GM23338 (cell line): Measurements from ENCODE around the gene FNDC1. TPM values are rescaled to one million over a fixed set of nuclear protein-coding genes. Genes with fewer than 3 reads are reported as not detected.

ENCODE experiments used
- ATAC-seq: fragments of 200-7000 bp; cut with Tn5 transposase; 3 replicates; pipeline ENCODE4 v1.9.1; 2020
- DNase-seq: peaks from one replicate; pipeline ENCODE4 v3.0.0-alpha.2; 2015; ENCODE audit warnings: low spot score
- H2AFZ ChIP-seq: fragments of 200-600 bp; sonication (generic); 2 replicates; pipeline ENCODE4 v1.8.0; 2016; ENCODE audit warnings: antibody characterized with exemption, mild to moderate bottlenecking, moderate library complexity
- H3F3A ChIP-seq: fragments of 200-600 bp; sonication (generic); replicated peaks from 2 replicates; pipeline ENCODE4 v1.8.0; 2017; ENCODE audit warnings: antibody characterized with exemption, mixed run types, low read depth
- H3K27ac ChIP-seq: fragments of 200-600 bp; sonication (generic); 2 replicates; pipeline ENCODE4 v1.6.1; 2016; ENCODE audit warnings: low read depth
- H3K27me3 ChIP-seq: fragments of 200-600 bp; sonication (generic); 2 replicates; pipeline ENCODE4 v1.8.0; 2016; ENCODE audit warnings: mild to moderate bottlenecking, mixed run types, moderate library complexity; ENCODE audit not compliant: insufficient read depth
- H3K36me3 ChIP-seq: fragments of 200-600 bp; sonication (generic); 2 replicates; pipeline ENCODE4 v1.8.0; 2016; ENCODE audit warnings: mild to moderate bottlenecking; ENCODE audit not compliant: insufficient read depth
- H3K4me1 ChIP-seq: fragments of 200-600 bp; sonication (generic); 2 replicates; pipeline ENCODE4 v1.8.0; 2016; ENCODE audit warnings: mild to moderate bottlenecking, moderate library complexity; ENCODE audit not compliant: insufficient read depth
- H3K4me2 ChIP-seq: fragments of 200-600 bp; sonication (generic); 2 replicates; pipeline ENCODE4 v1.7.1; 2017; ENCODE audit warnings: mixed run types
- H3K4me3 ChIP-seq: fragments of 200-600 bp; sonication (generic); 2 replicates; pipeline ENCODE4 v1.6.1; 2016; ENCODE audit warnings: mixed run types
- H3K79me2 ChIP-seq: fragments of 200-600 bp; sonication (generic); replicated peaks from 2 replicates; pipeline ENCODE4 v1.8.0; 2017; ENCODE audit warnings: mild to moderate bottlenecking; ENCODE audit not compliant: insufficient read depth
- H3K9me2 ChIP-seq: fragments of 200-600 bp; sonication (generic); 2 replicates; pipeline ENCODE4 v1.8.0; 2017; ENCODE audit not compliant: insufficient read depth
- H4K20me1 ChIP-seq: fragments of 200-600 bp; sonication (generic); replicated peaks from 2 replicates; pipeline ENCODE4 v1.8.0; 2017; ENCODE audit warnings: mild to moderate bottlenecking; ENCODE audit not compliant: insufficient read depth
- H3K27ac Mint-ChIP-seq: 2 replicates; pipeline ENCODE4 v1.8.0; 2020; ENCODE audit warnings: inconsistent platforms, mild to moderate bottlenecking, moderate library complexity, mixed read lengths
- H3K27me3 Mint-ChIP-seq: 3 replicates; pipeline ENCODE4 v1.8.0; 2022; ENCODE audit warnings: low read depth, mild to moderate bottlenecking, moderate library complexity, mixed read lengths, inconsistent platforms; ENCODE audit not compliant: insufficient read depth, poor library complexity
- H3K36me3 Mint-ChIP-seq: 3 replicates; pipeline ENCODE4 v1.8.0; 2021; ENCODE audit warnings: low read depth, mild to moderate bottlenecking, inconsistent platforms, moderate library complexity, mixed read lengths
- H3K4me1 Mint-ChIP-seq: 3 replicates; pipeline ENCODE4 v1.8.0; 2020; ENCODE audit warnings: mild to moderate bottlenecking, inconsistent platforms, mixed read lengths
- H3K4me3 Mint-ChIP-seq: 3 replicates; pipeline ENCODE4 v1.8.0; 2021; ENCODE audit warnings: moderate library complexity, mild to moderate bottlenecking, inconsistent platforms, mixed read lengths
- H3K9me3 Mint-ChIP-seq: 3 replicates; pipeline ENCODE4 v1.8.0; 2020; ENCODE audit warnings: moderate library complexity, mild to moderate bottlenecking, inconsistent platforms, mixed read lengths
- CREB1 ChIP-seq: fragments of 250-450 bp; sonication (Bioruptor Pico); IDR thresholded peaks from 2 replicates; pipeline ENCODE4 v1.5.0; 2020; ENCODE audit warnings: low read depth, mild to moderate bottlenecking, moderate library complexity
- EZH2 ChIP-seq: fragments of 200-600 bp; sonication (generic); IDR thresholded peaks from one replicate; pipeline ENCODE4 v1.8.0; 2017; ENCODE audit warnings: antibody characterized with exemption, mild to moderate bottlenecking, low read depth; ENCODE audit not compliant: unreplicated experiment
- EZH2phosphoT487 ChIP-seq: fragments of 200-600 bp; sonication (generic); IDR thresholded peaks from one replicate; pipeline ENCODE4 v1.8.1; 2018; ENCODE audit warnings: antibody characterized with exemption; ENCODE audit not compliant: unreplicated experiment
- STAT1 ChIP-seq: IDR thresholded peaks from one replicate; pipeline ENCODE4 v1.6.1; 2016; ENCODE audit warnings: antibody characterized with exemption; ENCODE audit not compliant: unreplicated experiment
- polyA plus RNA-seq: library from polyadenylated mRNA; unstranded; fragments of >200 nt; fragmentation: Nextera tagmentation; extraction: Ambion mirVana; gene quantifications from 2 replicates; pipeline ENCODE4 v1.2.1, GENCODE V29; 2016
- total RNA-seq: library from RNA; depleted of rRNA; stranded (reverse); fragments of >200 nt; shearing (Covaris generic); gene quantifications from 2 replicates; pipeline ENCODE4 v1.2.3, GENCODE V29; 2014
- TF ChIP-seq, protein P1 (sequence below): fragments of 250-450 bp; sonication (Bioruptor Pico); IDR thresholded peaks from 2 replicates; pipeline ENCODE4 v1.5.0; 2020; ENCODE audit warnings: mild to moderate bottlenecking, moderate library complexity
- TF ChIP-seq, protein P2 (sequence below), 2 experiments: fragments of 200-600 bp in 1 of 2; sonication (generic) in 1 of 2; conservative IDR thresholded peaks; 2 replicates each; pipeline versions ENCODE4 v1.5.1 to v1.6.1; 2016 to 2017; ENCODE audit warnings: antibody characterized with exemption in 2 of 2, low read depth in 2 of 2, mild to moderate bottlenecking in 2 of 2, moderate library complexity in 1 of 2

The FNDC1 gene
- total and polyA plus RNA-seq, 2 experiments from 2014 or later, result 0.38 to 0.57 TPM

- Mint-ChIP-seq H3K4me3 (no peak overlapping the region), H3K9me3 (no peaks in the 10 kb centered on the region), H3K36me3 (no peaks in the 10 kb centered on the region), H3K27ac (no peak overlapping the region), H3K27me3 (peaks cover 8% of the 10 kb centered on the region), H3K4me1 (0 out of 3 replicates have a peak, but pooled peaks cover 2% of the 10 kb centered on the region)
- H3K9me2 ChIP-seq, result no peaks in the 10 kb centered on the region
- H3K27me3 ChIP-seq, result no peaks in the 10 kb centered on the region
- DNase-seq, result no peak
- ATAC-seq, result no peak
- H3K36me3 ChIP-seq, result no peaks in the 10 kb centered on the region
- no peaks in the 10 kb centered on the region for H3K4me1 ChIP-seq
- no peaks in the 10 kb centered on the region for H3K79me2 ChIP-seq
- H3K27ac ChIP-seq, result no peak overlapping the region
- no peak overlapping the region for H3K4me3 ChIP-seq
- H4K20me1 ChIP-seq, result no peaks in the 10 kb centered on the region
- H3F3A ChIP-seq, result no peaks in the 10 kb centered on the region
- H3K4me2 ChIP-seq, result no peak overlapping the region
- TF ChIP-seq, protein P1, sequence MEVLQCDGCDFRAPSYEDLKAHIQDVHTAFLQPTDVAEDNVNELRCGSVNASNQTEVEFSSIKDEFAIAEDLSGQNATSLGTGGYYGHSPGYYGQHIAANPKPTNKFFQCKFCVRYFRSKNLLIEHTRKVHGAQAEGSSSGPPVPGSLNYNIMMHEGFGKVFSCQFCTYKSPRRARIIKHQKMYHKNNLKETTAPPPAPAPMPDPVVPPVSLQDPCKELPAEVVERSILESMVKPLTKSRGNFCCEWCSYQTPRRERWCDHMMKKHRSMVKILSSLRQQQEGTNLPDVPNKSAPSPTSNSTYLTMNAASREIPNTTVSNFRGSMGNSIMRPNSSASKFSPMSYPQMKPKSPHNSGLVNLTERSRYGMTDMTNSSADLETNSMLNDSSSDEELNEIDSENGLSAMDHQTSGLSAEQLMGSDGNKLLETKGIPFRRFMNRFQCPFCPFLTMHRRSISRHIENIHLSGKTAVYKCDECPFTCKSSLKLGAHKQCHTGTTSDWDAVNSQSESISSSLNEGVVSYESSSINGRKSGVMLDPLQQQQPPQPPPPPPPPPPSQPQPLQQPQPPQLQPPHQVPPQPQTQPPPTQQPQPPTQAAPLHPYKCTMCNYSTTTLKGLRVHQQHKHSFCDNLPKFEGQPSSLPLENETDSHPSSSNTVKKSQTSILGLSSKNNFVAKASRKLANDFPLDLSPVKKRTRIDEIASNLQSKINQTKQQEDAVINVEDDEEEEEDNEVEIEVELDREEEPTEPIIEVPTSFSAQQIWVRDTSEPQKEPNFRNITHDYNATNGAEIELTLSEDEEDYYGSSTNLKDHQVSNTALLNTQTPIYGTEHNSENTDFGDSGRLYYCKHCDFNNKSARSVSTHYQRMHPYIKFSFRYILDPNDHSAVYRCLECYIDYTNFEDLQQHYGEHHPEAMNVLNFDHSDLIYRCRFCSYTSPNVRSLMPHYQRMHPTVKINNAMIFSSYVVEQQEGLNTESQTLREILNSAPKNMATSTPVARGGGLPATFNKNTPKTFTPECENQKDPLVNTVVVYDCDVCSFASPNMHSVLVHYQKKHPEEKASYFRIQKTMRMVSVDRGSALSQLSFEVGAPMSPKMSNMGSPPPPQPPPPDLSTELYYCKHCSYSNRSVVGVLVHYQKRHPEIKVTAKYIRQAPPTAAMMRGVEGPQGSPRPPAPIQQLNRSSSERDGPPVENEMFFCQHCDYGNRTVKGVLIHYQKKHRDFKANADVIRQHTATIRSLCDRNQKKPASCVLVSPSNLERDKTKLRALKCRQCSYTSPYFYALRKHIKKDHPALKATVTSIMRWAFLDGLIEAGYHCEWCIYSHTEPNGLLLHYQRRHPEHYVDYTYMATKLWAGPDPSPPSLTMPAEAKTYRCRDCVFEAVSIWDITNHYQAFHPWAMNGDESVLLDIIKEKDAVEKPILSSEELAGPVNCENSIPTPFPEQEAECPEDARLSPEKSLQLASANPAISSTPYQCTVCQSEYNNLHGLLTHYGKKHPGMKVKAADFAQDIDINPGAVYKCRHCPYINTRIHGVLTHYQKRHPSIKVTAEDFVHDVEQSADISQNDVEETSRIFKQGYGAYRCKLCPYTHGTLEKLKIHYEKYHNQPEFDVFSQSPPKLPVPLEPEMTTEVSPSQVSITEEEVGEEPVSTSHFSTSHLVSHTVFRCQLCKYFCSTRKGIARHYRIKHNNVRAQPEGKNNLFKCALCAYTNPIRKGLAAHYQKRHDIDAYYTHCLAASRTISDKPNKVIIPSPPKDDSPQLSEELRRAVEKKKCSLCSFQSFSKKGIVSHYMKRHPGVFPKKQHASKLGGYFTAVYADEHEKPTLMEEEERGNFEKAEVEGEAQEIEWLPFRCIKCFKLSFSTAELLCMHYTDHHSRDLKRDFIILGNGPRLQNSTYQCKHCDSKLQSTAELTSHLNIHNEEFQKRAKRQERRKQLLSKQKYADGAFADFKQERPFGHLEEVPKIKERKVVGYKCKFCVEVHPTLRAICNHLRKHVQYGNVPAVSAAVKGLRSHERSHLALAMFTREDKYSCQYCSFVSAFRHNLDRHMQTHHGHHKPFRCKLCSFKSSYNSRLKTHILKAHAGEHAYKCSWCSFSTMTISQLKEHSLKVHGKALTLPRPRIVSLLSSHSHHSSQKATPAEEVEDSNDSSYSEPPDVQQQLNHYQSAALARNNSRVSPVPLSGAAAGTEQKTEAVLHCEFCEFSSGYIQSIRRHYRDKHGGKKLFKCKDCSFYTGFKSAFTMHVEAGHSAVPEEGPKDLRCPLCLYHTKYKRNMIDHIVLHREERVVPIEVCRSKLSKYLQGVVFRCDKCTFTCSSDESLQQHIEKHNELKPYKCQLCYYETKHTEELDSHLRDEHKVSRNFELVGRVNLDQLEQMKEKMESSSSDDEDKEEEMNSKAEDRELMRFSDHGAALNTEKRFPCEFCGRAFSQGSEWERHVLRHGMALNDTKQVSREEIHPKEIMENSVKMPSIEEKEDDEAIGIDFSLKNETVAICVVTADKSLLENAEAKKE (CRISPR knock-in tag), result no peak
- TF ChIP-seq EZH2phosphoT487, result no peak
- TF ChIP-seq, protein P2, sequence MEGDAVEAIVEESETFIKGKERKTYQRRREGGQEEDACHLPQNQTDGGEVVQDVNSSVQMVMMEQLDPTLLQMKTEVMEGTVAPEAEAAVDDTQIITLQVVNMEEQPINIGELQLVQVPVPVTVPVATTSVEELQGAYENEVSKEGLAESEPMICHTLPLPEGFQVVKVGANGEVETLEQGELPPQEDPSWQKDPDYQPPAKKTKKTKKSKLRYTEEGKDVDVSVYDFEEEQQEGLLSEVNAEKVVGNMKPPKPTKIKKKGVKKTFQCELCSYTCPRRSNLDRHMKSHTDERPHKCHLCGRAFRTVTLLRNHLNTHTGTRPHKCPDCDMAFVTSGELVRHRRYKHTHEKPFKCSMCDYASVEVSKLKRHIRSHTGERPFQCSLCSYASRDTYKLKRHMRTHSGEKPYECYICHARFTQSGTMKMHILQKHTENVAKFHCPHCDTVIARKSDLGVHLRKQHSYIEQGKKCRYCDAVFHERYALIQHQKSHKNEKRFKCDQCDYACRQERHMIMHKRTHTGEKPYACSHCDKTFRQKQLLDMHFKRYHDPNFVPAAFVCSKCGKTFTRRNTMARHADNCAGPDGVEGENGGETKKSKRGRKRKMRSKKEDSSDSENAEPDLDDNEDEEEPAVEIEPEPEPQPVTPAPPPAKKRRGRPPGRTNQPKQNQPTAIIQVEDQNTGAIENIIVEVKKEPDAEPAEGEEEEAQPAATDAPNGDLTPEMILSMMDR (conservative IDR thresholded peaks at IDR 0.05; ENCODE audit: low read depth in 2 of 2), result no peak
- TF ChIP-seq CREB1 (CRISPR knock-in tag), result no peak
- TF ChIP-seq STAT1, result no peak
- no peak for TF ChIP-seq EZH2
- peak overlapping the region; percentile 74; the same call in 1 of the 2 replicates for H2AFZ ChIP-seq
Observed at GRCh38 chr6:159132664-159133063, 36.5 kb upstream of the FNDC1 start.
